HG02870 (cell line): Measurements from ENCODE around the gene KIDINS220.
"Not testable (repeated sequence)": the region's sequence is repeated elsewhere in the genome, so short reads cannot be mapped to it uniquely, and the experiment has no call there.

ENCODE experiments used
- ATAC-seq: cut with Tn5 transposase; IDR thresholded peaks from one replicate; pipeline ENCODE4 v1.9.1; 2021; ENCODE audit warnings: mild to moderate bottlenecking, moderate library complexity; ENCODE audit not compliant: unreplicated experiment

KIDINS220 gene

DNA sequence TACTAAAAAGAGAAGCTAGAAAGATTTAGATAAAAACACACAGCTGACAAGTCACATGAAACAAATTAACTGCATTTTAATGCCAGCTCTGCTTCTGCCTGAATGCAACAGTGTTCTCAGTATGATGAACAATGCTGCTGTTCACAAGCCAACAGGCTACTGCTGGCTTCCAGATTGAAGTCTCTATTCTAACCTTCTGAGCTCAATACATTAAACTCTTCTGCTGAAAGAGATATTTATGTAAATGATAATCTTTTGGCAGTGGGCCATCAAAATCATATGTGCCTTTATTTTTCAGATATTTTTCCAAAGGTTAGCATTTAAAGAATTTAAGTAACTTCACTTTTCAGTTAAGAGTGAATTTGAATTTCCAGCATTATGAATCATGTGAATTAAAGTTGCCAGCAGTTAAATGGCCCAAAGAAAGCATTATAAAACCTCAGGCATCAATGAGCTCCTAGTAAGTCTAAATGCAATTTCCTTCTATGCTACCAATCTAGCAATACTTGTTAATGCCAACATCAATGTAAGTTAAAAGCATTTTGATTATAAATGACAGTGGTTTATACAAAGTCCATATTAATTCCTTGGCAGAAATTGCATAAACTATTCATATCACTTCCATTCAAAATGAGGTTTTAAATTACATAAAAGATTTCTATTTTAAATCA lies 83.2 kb downstream of the KIDINS220 start:
- ATAC-seq, result no peak

DNA sequence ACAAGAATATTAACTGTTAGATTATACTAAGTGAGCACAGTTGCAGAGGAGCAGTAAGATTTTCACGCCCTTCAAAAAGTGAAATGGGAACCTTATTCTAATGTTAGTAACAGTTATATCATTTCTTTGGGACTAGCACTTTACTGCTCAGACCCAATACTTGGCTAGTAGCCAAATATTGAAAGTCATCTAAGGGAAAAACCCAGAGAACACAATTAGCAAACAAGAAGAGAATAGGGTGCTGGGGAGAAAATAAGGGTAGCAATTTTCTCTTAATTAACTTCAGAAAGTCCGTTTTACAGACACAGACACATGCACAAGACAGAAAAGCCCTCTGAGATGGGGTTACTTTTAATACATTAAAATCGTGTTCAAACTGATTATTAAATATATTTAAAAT lies 83.8 kb downstream of the KIDINS220 start:
- ATAC-seq, result no peak

DNA sequence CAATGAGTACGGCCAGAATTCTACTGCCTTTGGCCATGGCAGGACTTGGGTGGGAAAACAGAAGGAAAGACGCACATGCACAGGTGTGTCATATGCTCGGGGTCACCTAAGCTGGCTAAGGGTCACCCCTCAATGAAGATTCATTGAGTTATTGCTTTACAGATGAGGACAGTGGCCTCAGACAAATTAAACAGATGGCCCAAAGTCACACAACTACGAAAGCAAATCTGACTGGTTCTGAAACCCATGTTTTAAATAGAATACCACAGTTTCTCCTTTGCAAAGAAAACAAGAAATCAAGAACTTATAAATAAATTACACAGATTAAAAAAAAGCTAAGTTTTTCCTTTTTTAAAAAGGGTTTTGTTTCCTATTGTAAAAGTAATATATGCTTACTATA lies 85.0 kb downstream of the KIDINS220 start:
- no peak for ATAC-seq

DNA sequence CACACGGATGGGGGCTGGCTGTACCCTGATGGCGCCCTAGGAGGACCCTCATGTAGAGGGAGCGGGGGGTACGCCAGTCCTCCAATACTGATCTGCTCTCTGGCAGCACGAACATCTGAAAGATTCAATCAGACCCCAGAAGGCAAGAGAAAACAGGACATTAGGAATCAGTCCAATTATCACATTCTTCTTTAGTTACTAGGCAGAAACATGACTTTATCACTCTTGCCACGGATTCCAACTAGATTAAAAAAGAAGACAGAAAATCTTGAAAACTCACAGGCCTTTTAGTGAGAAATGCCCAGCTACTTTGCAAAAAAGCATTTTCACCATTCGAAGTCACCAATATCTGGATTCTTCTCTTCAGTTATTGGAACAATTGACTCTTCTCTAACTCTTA lies 87.2 kb downstream of the KIDINS220 start:
- no peak for ATAC-seq

DNA sequence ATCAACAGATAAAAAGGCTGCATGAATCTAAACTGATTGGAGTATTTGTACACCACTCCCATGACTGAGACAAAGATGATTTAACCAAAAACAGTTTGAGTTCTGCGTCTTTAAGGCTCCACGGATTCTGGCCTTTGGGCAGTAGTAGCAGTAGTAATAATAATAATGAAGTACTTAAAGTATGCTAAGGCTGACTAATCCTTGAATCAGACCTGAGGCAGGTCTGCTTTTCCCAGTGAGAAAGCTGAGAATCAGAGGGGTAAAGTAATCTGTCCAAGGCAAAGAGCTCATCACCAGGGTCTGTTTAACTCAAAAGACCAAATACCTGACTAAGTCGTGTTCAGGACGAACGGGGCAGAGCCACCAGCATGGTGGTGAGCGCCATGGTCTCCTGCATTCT lies 94.2 kb downstream of the KIDINS220 start:
- no peak for ATAC-seq

GRCh38 chr2:8740136-8740535 lies 97.3 kb downstream of the KIDINS220 start:
- no peak for ATAC-seq

- no peak for ATAC-seq
Measured at GRCh38 chr2:8737571-8738175, 99.7 kb downstream of the KIDINS220 start.

DNA sequence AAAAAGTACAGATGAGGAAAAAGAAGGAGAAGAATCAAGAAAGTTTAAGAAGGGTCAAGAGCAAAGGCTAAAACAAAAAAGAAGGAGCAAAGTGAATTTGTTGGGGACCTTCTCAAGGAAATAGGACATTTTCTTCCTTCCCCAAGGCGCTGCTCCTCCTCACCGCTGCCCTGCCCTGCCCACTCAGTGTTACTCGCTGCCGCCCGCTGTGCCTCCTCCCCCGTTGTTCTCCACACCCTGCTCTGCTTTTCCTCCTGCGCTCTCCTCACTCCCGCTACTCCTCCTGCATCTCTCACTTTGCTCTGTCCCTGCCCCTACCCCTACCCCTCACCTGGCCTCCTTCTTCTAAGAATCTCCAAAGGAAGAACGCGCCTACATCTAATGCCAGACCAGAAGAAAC lies 104.8 kb downstream of the KIDINS220 start:
- ATAC-seq, result no peak

DNA sequence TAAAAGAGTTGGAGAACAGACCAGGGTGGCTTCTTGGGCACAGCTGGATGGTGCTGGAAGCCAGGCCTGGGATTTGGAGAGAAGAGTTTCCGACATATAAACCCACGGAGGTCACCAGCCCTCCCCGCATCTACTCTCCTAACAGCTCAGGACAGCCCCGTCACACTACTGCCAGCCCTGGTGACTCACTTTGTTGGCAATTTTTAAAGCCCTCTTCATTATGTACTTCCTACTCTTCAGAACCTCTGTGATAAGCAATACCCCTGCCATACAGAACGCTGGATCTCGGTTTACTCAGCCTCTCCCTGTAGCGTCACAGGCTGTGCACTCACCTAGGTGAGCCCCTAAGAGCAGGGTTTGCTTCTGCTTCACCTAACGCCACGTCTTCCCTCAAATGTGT lies 107.5 kb downstream of the KIDINS220 start:
- ATAC-seq, result no peak

- not testable (repeated sequence) for ATAC-seq
Measured at GRCh38 chr2:8729101-8729500, 108.3 kb downstream of the KIDINS220 start.

GRCh38 chr2:8728305-8729015 lies 109.0 kb downstream of the KIDINS220 start:
- no peak for ATAC-seq

GRCh38 chr2:8725838-8726237 lies 111.6 kb downstream of the KIDINS220 start:
- ATAC-seq, result no peak

DNA sequence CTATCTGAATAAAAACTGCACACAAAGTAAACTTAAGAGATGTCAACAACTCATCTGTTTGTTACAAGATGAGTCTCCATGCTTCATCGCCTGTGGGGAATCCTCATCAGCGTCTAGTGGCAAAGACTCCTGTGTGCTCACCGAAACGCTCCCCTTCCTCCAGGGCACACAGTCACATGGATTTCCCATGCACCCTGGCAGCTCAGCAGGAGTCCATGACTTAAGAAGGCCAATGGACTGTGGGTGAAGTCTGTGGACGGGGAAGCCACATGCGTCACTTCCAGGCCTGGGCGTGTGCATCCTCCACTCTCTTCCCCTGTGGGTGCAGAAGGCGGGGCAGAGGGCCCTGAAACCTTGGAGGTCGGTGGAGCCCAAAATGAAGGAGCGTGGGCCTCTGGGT lies 114.4 kb downstream of the KIDINS220 start:
- no peak for ATAC-seq

- no peak for ATAC-seq
Measured at GRCh38 chr2:8721410-8721809, 116.0 kb downstream of the KIDINS220 start.

DNA sequence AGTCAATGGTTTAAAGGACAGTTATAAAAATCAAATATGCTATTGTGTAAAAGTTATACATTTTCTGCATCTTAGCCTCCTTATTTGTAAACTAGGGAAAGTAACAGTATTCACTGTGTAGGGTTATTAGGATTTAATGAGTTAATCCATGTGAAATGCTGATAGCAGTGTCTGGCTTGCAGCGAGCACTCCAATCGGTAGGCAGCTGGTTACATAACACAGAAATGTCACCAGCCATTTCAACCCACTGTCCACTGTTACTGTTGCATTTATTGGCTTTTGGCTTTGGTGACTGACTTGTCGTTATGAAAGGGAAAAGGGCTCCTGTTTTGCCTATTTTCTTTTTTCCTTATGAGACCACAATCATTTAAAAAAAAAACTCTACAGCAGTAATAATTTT lies 116.7 kb downstream of the KIDINS220 start:
- ATAC-seq, result no peak

GRCh38 chr2:8719528-8719927 lies 117.9 kb downstream of the KIDINS220 start:
- no peak for ATAC-seq

DNA sequence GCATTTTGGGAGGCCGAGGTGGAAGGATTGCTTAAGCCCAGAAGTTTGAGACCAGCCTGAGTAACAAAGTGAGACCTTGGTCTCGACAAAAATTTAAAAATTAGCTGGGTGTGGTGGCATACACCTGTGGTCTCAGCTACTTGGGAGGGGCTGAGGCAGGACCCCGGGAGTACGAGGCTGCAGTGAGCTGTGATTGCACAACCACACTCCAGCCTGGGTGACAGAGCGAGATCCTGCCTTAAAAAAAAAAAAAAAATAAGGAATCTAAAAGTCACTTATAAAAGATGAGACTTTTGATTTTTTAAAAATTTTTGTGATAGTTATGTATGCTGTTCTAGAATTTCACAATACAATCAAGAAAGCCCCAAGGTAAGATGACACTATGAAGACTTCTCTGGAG lies 122.4 kb downstream of the KIDINS220 start:
- no peak for ATAC-seq

- no peak for ATAC-seq
Measured at GRCh38 chr2:8714283-8714682, 123.1 kb downstream of the KIDINS220 start.

DNA sequence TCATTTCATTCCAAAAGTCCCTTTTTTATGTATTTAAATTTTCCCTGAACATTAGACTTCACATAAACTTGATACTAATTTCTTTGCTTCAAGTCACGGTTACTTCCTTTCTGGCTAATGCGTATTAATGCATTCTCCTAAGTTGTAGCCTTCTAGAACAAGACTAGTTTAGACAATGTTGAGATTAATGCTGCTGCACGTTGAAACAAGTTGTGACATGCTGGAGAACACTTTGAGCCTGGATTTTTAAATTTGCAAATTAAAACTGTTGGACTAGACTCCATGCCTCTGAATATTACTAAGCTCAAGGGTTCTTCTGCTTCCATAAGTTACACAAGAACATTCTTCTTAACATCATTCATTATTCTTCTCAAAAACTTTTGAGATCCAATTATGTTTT lies 126.5 kb downstream of the KIDINS220 start:
- ATAC-seq, result no peak

DNA sequence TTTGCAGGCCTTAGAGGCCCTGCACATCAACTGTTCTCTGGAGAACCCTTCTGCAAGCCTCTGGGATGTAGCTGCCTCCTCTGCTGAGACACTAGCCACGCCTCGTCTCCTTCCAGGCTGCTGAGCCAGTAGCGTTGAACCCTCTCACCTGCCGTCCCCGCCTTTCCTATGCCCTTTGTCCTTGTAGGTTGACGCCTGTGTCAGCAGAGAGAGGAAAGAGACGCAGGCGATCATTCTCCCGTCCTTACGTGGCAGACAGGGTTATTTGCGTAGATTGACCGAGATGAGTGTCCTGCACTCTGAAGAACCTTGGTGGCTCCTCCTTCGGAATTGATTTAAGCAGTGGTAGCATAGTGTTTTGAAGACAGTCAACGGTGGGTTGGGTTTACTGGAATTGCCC lies 127.8 kb downstream of the KIDINS220 start:
- ATAC-seq, result no peak

- ATAC-seq, result no peak
Measured at GRCh38 chr2:8704906-8705305, 132.5 kb downstream of the KIDINS220 start.

GRCh38 chr2:8701681-8702379 lies 135.6 kb downstream of the KIDINS220 start:
- ATAC-seq, result no peak
